Stimulated activated CD8-positive, alpha-beta memory T cell treated with anti-CD3 and anti-CD28 coated beads, Interleukin-12 subunit alpha, Interleukin-12 subunit beta, amount 100 ng/mL, for 24 hours (primary cell): ENCODE results near the gene F13B.
"Not testable (repeated sequence)": the region's sequence is repeated elsewhere in the genome, so short reads cannot be mapped to it uniquely, and the experiment has no call there.

ENCODE experiments used
- DNase-seq: peaks from one replicate; pipeline ENCODE4 v3.0.0-alpha.2; 2020; ENCODE audit errors: extremely low read depth

The F13B gene

DNA sequence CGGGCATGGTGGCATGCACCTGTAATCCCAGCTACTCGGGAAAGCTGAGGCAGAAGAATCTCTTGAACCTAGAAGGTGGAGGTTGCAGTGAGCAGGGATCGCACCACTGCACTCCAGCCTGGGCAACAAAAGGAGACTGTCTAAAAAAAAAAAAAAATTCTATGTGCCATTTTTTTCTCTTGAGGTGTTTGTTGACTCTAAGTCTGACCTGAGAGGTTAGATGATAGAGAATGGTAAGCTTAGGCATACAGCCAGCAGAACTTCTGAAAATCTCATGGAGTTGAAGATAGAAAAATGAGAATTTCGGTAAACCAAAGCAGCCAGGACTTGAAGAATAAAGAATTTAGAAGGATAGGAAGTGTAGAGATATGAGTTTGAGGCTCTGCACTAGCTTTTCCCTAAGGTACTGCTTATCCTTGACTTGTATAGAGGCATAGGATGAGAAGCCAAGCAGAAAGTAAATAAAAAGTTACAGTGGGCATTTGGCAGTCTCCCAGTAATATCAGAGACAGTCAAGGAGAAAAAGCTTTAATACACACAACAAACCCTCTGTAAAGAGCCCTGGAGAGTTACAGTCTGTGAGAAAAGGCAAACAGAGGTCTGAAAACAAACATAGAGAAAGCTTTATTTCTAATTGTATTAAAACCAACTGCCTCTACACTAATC is 24.3 kb downstream of the F13B start:
- DNase-seq = no peak

DNA sequence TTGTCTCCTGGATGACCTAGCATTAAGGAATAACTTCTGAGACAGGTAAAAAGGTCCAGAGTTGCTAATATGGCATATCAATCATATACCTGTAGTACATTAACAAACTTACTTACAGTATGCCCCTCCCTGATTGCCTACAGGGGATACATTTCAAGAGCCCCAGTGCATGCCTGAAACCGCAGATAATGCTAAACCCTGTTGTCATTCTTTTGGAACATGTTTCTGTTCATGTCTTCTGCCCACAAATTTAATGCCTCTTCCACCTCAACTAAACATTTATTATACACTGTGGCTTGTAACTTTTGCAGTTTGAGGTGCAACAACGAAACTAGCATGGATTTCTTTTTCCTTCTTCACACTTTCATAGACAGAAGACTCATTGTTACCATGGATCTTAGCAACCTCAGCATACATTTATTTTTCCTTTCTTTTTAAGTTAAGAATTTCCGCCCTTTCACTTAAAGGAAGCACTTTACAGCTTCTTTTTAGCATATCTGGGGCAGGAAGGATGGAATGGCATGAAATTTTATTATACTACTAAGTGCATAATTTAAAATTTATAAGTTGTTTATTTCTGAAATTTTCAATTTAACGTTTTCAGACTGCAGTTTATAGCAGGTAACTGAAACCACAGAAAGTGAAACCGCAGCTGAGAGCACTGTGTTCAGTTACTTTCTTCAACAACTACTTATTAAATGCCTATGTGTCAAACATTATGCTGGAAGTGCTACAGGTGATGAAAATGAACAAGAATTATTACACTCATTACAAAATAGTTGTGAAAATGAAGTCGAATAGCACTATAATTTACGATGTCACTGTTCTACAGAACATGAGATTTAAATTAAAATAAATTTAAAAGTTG is 25.3 kb downstream of the F13B start:
- no peak for DNase-seq

DNA sequence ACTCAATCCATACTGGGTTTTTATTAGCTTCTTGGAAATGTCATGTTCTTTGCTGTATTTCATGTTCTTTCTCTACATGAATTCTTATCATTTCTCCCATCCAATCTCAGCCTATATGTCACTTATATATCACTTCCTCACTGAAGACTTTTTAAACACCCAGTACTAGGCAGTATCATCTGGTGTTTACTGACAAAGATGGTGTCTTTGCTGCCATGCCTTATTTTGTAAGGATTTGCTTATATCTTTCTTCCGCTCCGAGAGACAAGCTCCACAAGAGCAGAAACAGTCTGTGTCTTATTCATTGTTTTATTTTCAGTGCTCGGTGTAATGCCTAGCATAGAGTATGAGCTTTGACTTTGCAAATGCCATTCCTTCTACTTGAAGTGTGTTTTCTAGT is 30.2 kb downstream of the F13B start:
- no peak for DNase-seq

DNA sequence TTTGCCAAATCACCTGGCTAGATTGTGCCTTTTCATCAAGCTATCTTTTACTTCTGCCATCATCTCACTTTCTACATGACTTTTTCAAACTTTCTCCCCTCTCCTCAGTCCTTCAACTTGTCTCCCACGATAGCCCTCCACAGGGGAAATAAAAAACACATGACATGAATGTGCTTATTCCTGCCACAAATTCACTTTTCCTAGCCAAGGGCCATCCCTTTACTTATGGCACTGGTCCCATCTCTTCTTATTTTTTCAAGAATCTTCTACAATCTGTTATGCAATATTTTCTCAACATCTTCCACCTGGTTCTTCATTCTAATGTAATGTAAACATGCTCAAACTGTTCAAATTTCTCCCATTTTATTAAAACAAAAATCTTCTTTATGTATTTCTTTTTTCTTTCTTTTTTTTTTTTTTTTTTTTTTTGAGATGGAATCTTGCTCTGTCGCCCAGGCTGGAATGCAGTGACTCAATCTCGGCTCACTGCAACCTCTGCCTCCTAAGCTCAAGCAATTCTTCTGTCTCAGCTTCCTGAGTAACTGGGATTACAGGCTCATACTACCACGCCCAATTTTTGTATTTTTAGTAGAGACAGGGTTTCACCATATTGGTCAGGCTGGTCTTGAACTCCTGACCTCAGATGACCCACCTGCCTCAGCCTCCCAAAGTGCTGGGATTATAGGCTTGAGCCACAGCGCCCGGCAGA is 32.3 kb downstream of the F13B start:
- not testable (repeated sequence) for DNase-seq

DNA sequence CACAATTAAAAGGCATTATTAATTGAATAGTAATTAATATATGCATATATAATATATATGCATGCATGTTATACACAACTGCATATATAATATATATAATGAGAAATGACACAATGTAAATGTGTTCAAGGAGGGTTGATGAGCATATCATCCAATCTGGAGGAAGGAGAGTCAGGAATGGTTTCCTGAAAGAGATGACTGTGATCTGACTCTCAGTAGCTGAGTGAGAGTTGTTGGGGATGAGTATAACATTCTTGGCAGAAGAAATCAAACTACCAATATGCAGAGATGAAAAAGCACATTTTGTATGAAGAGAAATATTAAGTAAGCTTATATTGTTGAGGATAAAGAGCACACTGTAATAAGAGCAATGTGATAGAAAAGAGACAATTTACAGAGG is 37.3 kb downstream of the F13B start:
- DNase-seq = no peak

DNA sequence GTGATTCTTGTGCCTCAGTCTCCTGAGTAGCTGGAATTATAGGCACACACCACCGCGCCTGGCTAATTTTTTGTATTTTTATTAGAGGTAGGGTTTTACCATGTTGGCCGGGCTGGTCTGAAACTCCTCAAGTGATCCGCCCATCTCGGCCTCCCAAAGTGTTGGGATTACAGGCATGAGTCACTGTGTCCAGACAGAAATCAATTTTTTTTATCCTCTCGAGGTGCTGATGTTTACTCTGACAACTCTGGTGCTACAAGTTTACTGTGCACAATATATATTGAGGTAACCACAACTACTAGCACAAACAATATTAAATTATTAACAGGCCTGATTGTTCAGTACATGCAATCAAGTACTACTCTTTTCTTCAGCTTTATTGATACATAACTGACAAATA is 39.7 kb downstream of the F13B start:
- no peak for DNase-seq

DNA sequence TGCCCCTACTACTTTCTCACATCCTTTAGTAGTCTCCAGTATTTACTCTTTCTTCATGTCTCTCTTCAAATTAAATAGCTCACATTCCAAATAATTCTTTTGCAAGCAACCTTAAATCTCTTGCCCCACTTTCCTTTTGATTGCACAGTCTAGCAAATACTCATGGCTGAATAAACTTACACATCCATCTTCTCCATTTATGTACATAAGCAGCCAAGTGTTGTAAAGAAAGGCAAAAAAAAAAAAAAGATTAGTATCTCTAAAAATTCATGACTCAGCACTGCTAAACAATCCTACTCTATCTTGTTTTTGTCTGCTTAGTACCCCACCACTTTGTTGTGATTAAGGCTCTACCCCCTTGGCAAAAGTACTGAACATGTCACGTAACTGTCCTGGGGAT is 42.6 kb downstream of the F13B start:
- no peak for DNase-seq

DNA sequence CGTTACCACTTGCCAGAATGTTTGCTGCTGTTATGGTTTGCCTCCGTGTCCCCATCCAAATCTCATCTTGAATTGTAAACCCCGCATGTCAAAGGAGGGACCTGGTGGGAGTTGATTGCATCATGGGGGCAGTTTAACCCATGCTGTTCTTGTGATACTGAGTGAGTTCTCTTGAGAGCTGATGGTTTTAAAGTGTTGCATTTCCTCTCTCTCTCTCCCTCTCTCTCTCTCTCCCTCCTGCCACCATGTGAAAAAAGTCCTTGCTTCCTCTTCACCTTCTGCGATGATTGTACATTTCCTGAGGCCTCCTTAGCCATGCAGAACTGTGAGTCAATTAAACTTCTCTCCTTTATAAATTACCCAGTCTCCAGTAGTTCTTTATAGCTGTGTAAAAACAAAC is 45.3 kb downstream of the F13B start:
- no peak for DNase-seq

DNA sequence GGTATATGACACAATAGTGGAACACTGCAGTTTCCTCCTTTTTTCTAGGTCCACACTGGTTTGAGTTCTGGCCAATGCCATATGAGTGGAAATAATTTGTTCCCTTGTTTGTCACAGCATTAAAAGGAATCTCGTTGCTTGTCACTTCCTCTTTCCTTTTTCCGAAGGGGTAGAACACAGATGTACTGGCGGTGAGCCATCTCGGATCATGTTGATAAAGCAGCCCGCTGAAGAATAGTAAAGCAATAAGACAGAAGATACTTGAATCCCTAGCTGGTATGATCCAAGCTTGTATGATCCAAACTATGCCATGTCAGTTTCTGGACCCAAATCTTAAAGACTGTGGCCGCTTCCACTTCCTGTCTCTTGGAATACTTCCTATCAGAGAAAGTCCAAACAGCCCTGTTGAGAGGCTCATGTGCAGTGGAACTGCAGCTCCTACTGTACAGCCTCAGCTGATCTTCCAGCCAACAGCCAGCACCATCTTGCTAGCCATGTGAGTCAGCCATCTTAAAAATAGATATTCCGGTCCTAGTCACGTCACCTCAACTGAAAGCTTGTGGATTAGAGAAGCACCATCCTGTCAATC is 49.4 kb downstream of the F13B start:
- DNase-seq = no peak

DNA sequence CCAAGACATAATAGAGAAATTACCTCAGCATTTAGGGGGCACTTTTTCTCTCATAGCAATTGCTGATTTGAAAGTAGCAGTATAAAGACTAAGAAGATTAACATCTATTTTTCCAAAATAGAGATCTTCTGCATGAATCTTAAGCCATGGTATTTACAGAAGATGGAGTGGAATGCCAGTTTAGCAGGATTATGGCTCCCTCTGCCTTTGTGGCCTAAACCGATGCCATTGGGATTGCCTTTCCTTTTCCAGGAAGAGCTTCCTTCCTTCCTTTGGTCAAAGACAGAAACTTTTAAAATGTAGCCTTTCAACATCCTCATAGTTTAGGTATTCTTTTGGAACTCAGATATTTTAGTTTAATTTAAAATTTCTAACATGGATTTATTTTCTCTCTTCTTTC is 50.3 kb downstream of the F13B start:
- DNase-seq = no peak

DNA sequence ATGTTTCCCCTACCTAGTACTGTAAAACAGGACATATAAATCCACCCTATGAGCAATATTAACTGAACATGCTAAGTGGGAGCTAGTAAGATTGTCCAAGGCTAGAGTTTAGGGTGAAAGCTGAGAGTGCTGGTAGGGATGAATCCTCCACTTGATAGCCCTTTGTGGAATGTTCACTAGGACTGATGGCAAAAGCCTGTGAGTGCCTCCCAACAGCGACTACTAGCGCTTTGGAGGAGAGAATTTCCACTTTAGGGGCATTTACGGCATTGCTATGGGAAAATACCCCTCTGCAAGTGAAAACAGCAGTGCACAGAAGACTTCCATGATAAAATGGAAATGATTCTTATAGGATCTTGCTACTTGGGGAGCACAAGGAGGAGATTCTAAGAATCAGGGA is 53.8 kb downstream of the F13B start:
- DNase-seq = no peak

DNA sequence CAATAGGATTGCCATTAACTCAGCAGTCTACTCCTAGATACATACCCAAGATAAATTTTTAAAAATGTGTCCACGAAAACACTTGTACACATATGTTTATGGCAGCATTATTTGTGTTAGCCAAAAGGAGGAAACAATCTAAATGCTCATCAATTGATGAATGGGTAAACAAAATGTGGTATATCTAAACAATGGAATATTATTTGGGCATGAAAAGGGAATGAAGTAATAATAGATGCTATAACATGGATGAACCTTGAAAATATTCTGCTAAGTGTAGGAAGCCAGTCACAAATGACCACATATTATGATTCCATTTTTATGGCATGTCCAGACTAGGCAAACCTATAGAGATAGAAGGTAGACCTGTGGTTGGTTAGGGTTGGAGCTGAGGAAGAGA is 55.4 kb downstream of the F13B start:
- DNase-seq = no peak

DNA sequence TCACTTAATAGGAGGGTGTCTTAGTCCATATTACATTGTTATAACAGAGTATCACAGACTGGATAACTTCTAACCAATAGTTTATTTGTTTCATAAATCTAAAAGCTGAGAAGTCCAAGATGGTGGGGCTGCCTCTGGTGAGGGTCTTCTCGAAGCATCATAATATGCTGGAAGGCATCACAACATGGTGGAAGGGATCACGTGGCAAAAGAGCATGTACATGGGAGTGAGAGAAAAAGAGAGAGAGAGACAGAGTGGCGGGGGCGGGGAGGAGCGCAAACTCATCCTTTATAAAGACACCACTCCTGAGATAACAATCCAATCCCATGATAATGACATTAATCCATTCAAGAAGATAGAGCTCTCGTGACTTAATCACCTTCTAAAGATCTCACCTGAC is 58.2 kb downstream of the F13B start:
- no peak for DNase-seq

DNA sequence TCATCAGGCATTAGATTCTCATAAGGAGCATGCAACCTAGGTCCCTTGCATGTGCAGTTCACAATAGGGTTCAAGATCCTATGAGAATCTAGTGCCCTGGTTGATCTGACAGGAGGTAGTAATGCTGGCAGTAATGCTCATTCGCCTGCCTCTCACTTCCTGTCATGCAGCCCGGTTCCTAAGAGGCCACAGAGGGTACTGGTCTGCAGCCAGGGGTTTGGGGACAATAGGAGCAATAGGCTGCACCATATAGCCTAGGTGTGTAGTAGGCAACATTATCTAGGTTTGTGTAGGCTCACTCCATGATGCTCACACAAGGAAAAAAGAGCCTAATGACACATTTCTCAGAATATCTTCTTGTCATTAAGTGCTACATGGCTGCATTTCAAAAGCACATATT is 63.9 kb downstream of the F13B start:
- no peak for DNase-seq

DNA sequence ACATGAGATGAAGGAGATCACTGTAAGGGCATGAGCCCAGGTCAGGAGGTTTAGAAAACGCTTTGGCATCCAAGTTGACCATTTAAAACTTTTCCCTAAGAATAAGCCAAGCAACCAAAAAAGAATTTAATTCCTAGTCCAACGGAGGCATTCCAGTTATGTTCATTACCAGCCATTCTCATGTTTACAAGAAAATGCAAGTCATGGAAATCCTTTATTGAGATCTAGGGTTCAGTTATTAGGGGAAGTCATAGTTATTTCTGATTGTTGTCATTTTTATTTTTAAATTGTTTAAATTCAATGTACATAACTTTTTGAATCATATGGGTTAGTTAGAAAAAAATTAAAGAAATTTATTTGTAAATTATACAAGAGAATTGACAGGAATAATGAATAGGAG is 65.2 kb downstream of the F13B start:
- no peak for DNase-seq

DNA sequence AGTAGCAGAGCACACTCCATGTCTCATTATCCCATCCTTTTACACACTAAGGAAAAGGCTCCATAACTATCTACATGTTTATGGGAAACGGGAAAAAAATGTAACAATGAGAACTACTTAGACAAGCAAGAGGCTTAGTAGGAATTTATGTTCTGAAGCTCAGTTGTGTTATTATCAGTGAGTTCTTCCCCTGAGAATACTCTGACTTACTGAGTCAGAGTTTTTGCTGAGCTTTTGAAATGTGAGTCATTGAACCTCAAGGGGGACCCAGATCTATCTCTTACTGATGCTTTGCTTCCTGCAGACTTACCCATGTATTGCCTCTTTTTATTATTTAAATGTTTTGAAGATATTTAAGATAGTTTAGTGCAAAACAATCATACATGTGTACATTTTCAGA is 69.6 kb downstream of the F13B start:
- DNase-seq = no peak

DNA sequence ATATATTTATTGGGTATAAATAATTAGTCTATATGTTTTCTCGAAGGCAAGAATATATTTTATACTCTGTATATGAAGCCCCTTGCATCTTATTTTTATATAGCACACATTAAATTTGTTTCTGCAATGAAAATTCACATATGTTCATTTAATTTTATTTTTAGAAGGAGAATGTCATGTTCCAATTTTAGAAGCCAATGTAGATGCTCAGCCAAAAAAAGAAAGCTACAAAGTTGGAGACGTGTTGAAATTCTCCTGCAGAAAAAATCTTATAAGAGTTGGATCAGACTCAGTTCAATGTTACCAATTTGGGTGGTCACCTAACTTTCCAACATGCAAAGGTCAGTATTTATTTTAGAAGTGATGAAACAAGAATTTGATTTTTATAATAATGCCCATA is 73.1 kb downstream of the F13B start:
- DNase-seq = no peak

DNA sequence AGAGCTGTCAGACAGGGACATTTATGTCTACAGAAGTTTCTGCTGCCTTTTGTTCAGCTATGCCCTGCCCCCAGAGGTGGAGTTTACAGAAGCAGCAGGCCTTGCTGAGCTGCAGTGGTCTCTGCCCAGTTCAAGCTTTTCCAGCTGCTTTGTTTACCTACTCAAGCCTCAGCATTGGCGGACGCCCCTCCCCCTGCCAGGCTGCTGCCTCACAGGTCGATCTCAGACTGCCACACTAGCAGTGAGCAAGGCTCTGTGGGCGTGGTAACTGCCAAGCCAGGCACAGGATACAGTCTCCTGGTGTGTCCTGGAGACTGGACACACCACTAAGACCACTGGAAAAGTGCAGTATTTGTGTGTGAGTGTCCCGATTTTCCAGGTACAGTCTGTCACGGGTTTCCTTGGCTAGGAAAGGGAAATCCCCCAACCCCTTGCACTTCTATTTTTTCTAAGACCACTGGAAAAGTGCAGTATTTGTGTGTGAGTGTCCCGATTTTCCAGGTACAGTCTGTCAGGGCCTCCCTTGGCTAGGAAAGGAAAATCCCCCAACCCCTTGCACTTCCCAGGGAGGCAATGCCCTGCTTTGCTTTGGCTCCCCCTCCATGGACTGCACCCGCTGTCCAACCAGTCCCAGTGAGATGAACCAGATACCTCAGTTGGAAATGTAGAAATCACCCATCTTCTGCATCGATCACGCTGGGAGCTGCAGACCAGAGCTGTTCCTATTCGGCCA is 75.0 kb downstream of the F13B start:
- DNase-seq = not testable (repeated sequence)
